Stimulated activated memory B cell treated with anti-CD40 and anti-IgM and Interleukin-4, amounts not matched to agents 10 μg/mL and 1 μg/mL and 100 μg/mL, for 72 hours (primary cell): ENCODE measurements around the gene WNT6.

ENCODE experiments used
- ATAC-seq: fragments of 150-1000 bp; cut with Tn5 transposase; 2 replicates; pipeline ENCODE4 v1.10.0; 2021
- H3K27ac Mint-ChIP-seq: one replicate; pipeline ENCODE4 v1.8.0; 2022; ENCODE audit warnings: mild to moderate bottlenecking, mixed read lengths
- H3K27me3 Mint-ChIP-seq: one replicate; pipeline ENCODE4 v1.8.0; 2022; ENCODE audit warnings: mixed read lengths
- H3K36me3 Mint-ChIP-seq: one replicate; pipeline ENCODE4 v1.8.0; 2022; ENCODE audit warnings: mixed read lengths
- H3K4me1 Mint-ChIP-seq: one replicate; pipeline ENCODE4 v1.8.0; 2022; ENCODE audit warnings: mixed read lengths
- H3K4me3 Mint-ChIP-seq: one replicate; pipeline ENCODE4 v1.8.0; 2022; ENCODE audit warnings: mild to moderate bottlenecking, moderate library complexity, mixed read lengths
- H3K9me3 Mint-ChIP-seq: one replicate; pipeline ENCODE4 v1.8.0; 2022; ENCODE audit warnings: mixed read lengths

WNT6 gene

GRCh38 chr2:218859556-218859987 is at the start of gene WNT6:
Gene WNT6 (plus strand): TSS chr2:218859805. CDS start chr2:218860038, 233 bp downstream.
- Mint-ChIP-seq H3K27ac (no peak within 1 kb of the TSS), H3K36me3 (no peaks in the 10 kb centered on the region), H3K27me3 (peaks cover 99% of the 10 kb centered on the region), H3K4me1 (peaks cover 25% of the 10 kb centered on the region), H3K9me3 (no peaks in the 10 kb centered on the region), H3K4me3 (peak within 1 kb of the TSS; percentile 69)
- no peak for ATAC-seq

- no peak for ATAC-seq
- peaks cover 61% of the 10 kb centered on the region for H3K27me3 Mint-ChIP-seq
- no peaks in the 10 kb centered on the region for H3K36me3 Mint-ChIP-seq
- no peaks in the 10 kb centered on the region for H3K4me1 Mint-ChIP-seq
- no peak overlapping the region for H3K4me3 Mint-ChIP-seq
- no peak overlapping the region for H3K27ac Mint-ChIP-seq
- peaks cover under 1% of the 10 kb centered on the region for H3K9me3 Mint-ChIP-seq
Measured at GRCh38 chr2:218810256-218810655, 49.3 kb upstream of the WNT6 start.

- no peak for ATAC-seq
- no peak overlapping the region for H3K27ac Mint-ChIP-seq
- peaks cover 55% of the 10 kb centered on the region for H3K27me3 Mint-ChIP-seq
- no peaks in the 10 kb centered on the region for H3K9me3 Mint-ChIP-seq
- no peak overlapping the region for H3K4me3 Mint-ChIP-seq
- no peaks in the 10 kb centered on the region for H3K4me1 Mint-ChIP-seq
- H3K36me3 Mint-ChIP-seq, result no peaks in the 10 kb centered on the region
Measured at GRCh38 chr2:218811382-218811781, 48.2 kb upstream of the WNT6 start.

DNA sequence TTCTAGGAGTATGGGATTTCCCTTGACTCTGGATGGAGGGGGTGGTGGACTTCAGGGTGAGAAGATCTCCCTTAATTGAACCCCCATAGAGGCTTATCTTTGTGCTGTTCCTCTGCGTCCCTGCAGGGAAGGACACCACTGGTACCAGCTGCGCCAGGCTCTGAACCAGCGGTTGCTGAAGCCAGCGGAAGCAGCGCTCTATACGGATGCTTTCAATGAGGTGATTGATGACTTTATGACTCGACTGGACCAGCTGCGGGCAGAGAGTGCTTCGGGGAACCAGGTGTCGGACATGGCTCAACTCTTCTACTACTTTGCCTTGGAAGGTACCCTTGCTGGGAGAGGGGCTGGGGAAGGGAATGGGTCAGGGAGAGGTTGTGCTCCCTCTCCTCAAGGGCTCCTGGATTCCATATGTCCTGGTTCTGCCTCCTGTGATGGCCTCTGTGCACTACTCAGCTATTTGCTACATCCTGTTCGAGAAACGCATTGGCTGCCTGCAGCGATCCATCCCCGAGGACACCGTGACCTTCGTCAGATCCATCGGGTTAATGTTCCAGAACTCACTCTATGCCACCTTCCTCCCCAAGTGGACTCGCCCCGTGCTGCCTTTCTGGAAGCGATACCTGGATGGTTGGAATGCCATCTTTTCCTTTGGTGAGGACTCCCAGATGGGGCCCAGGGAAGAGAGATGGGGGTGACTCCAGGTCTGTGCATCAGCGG is 47.3 kb upstream of the WNT6 start:
- Mint-ChIP-seq H3K9me3 (no peaks in the 10 kb centered on the region), H3K27ac (no peak overlapping the region), H3K27me3 (peaks cover 55% of the 10 kb centered on the region), H3K36me3 (no peaks in the 10 kb centered on the region), H3K4me1 (no peaks in the 10 kb centered on the region), H3K4me3 (no peak overlapping the region)
- no peak for ATAC-seq

- H3K27ac Mint-ChIP-seq, result no peak overlapping the region
- ATAC-seq, result no peak
- H3K4me1 Mint-ChIP-seq, result no peaks in the 10 kb centered on the region
- H3K9me3 Mint-ChIP-seq, result no peaks in the 10 kb centered on the region
- H3K36me3 Mint-ChIP-seq, result no peaks in the 10 kb centered on the region
- peaks cover 55% of the 10 kb centered on the region for H3K27me3 Mint-ChIP-seq
- no peak overlapping the region for H3K4me3 Mint-ChIP-seq
Measured at GRCh38 chr2:218812861-218813260, 46.7 kb upstream of the WNT6 start.

DNA sequence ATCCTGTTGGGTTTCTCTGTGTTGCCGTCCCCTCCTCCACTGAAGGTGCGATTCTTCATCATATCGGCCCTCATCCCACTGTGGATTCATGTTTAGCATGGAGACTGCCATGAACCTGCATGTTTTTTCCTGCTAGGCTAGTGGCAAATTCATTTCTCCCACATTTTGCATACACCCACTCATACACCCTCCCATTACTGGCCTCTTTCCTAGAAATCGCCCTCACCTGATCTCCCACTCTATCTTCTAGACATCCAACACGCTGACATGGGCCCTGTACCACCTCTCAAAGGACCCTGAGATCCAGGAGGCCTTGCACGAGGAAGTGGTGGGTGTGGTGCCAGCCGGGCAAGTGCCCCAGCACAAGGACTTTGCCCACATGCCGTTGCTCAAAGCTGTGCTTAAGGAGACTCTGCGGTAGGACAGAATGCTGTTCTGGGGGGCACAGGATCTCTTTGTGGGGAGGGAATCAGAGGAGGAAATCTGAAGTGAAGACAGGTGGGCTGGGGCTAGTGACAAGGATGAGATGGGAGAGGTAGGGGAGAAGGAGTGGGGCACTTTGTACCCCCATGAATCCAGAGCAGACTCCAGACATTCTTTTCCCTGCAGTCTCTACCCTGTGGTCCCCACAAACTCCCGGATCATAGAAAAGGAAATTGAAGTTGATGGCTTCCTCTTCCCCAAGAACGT is 45.7 kb upstream of the WNT6 start:
- Mint-ChIP-seq H3K9me3 (no peaks in the 10 kb centered on the region), H3K4me3 (no peak overlapping the region), H3K4me1 (no peaks in the 10 kb centered on the region), H3K27ac (no peak overlapping the region), H3K27me3 (peaks cover 46% of the 10 kb centered on the region), H3K36me3 (no peaks in the 10 kb centered on the region)
- ATAC-seq, result no peak

- ATAC-seq, result peak; percentile 46
- Mint-ChIP-seq H3K27ac (no peak overlapping the region), H3K4me1 (no peaks in the 10 kb centered on the region), H3K36me3 (no peaks in the 10 kb centered on the region), H3K27me3 (peaks cover 38% of the 10 kb centered on the region), H3K9me3 (no peaks in the 10 kb centered on the region), H3K4me3 (no peak overlapping the region)
Measured at GRCh38 chr2:218814540-218815243, 44.9 kb upstream of the WNT6 start.

DNA sequence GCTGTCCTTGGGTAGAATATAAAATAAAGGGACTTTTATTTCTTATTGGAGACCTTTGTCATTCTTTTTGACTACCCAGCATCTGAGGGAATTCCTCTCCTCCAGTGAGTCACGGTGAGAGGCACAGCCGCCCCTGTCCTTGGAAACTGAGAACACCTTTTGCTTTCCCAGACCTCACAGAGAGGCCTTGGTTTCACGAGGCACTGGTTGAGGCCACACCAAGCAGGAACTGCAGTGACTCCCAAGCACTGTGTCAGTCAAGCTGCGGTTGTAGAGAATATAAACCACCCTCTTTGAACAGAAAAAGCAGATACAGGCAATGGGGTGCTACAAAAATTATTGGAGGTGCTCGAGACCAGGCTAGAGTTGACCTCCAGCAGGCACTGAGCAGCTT is 44.4 kb upstream of the WNT6 start:
- ATAC-seq, result no peak

GRCh38 chr2:218815649-218816048 is 44.0 kb upstream of the WNT6 start:
- Mint-ChIP-seq H3K27ac (no peak overlapping the region), H3K27me3 (peaks cover 41% of the 10 kb centered on the region), H3K4me1 (no peaks in the 10 kb centered on the region), H3K36me3 (no peaks in the 10 kb centered on the region), H3K9me3 (no peaks in the 10 kb centered on the region), H3K4me3 (no peak overlapping the region)
- no peak for ATAC-seq

More for the DNA sequence above, 44.4 kb upstream of the WNT6 start:
- Mint-ChIP-seq H3K27ac (no peak overlapping the region), H3K36me3 (no peaks in the 10 kb centered on the region), H3K4me3 (no peak overlapping the region), H3K9me3 (no peaks in the 10 kb centered on the region), H3K27me3 (peaks cover 37% of the 10 kb centered on the region), H3K4me1 (no peaks in the 10 kb centered on the region)

- Mint-ChIP-seq H3K27ac (no peak overlapping the region), H3K4me3 (no peak overlapping the region), H3K36me3 (no peaks in the 10 kb centered on the region), H3K27me3 (peaks cover 45% of the 10 kb centered on the region), H3K4me1 (no peaks in the 10 kb centered on the region), H3K9me3 (no peaks in the 10 kb centered on the region)
- no peak for ATAC-seq
Measured at GRCh38 chr2:218816561-218817011, 43.0 kb upstream of the WNT6 start.

DNA sequence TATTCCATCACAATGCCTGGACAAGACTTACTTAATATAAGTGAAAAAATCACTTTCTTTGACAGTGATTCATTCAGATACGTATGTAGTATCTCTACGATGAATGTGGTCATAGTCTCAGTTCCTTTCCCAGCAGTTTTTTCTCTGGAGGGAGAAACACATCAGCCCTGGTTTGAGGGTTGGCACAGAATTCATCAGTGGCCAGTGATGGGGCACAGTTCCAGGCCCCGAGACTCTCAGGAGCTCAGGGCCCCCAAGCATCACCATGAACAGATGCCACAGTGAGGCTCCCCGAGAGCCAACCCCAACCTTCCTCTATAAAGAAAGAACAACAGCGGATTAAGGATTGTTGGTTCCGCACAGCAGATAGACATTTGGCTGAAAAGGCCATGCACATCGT is 40.5 kb upstream of the WNT6 start:
- no peak for ATAC-seq

GRCh38 chr2:218820746-218821369 is 38.7 kb upstream of the WNT6 start:
- Mint-ChIP-seq H3K27me3 (peaks cover 37% of the 10 kb centered on the region), H3K36me3 (no peaks in the 10 kb centered on the region), H3K27ac (no peak overlapping the region), H3K9me3 (no peaks in the 10 kb centered on the region), H3K4me3 (no peak overlapping the region), H3K4me1 (no peaks in the 10 kb centered on the region)
- ATAC-seq, result no peak

More for the DNA sequence above, 40.5 kb upstream of the WNT6 start:
- Mint-ChIP-seq H3K36me3 (no peaks in the 10 kb centered on the region), H3K27me3 (peaks cover 41% of the 10 kb centered on the region), H3K9me3 (no peaks in the 10 kb centered on the region), H3K4me3 (no peak overlapping the region), H3K27ac (no peak overlapping the region), H3K4me1 (no peaks in the 10 kb centered on the region)

- Mint-ChIP-seq H3K9me3 (no peaks in the 10 kb centered on the region), H3K4me3 (no peak overlapping the region), H3K36me3 (no peaks in the 10 kb centered on the region), H3K27me3 (peaks cover 38% of the 10 kb centered on the region), H3K27ac (no peak overlapping the region), H3K4me1 (peaks cover 4% of the 10 kb centered on the region)
- no peak for ATAC-seq
Measured at GRCh38 chr2:218821605-218822211, 37.9 kb upstream of the WNT6 start.

DNA sequence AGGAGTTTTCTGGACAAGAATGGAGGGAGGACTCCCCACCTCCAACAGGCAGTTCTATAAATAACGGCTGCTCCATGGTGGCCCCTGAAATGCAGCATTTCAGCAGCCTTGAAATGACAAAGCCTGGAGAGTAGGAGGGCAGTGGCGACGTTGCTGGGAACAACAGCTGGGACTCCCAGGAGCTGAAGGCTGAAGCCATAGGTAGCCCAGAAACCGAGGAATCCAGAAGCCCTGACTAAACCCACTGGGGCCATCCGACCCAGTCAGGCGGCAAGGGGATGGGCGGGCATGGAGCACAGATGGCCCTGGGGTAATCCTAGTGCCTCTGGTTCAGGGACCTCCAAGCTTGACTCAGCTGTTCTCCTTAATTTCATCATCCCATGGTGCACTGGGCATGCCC is 37.0 kb upstream of the WNT6 start:
- no peaks in the 10 kb centered on the region for H3K9me3 Mint-ChIP-seq
- no peaks in the 10 kb centered on the region for H3K36me3 Mint-ChIP-seq
- no peak for ATAC-seq
- H3K4me1 Mint-ChIP-seq, result peaks cover 5% of the 10 kb centered on the region
- no peak overlapping the region for H3K4me3 Mint-ChIP-seq
- H3K27ac Mint-ChIP-seq, result no peak overlapping the region
- H3K27me3 Mint-ChIP-seq, result peaks cover 48% of the 10 kb centered on the region
